Stimulated activated CD4-positive, alpha-beta T cell treated with anti-CD3 and anti-CD28 coated beads, Interleukin-12 subunit alpha, Interleukin-12 subunit beta, amount 100 ng/mL, for 24 hours (primary cell): ENCODE data around the gene CD3D.

Experiments
- DNase-seq, 2 experiments: peaks; one replicate each; pipeline ENCODE4 v3.0.0-alpha.2; 2020; ENCODE audit warnings: low read depth in 2 of 2

CD3D gene

DNA sequence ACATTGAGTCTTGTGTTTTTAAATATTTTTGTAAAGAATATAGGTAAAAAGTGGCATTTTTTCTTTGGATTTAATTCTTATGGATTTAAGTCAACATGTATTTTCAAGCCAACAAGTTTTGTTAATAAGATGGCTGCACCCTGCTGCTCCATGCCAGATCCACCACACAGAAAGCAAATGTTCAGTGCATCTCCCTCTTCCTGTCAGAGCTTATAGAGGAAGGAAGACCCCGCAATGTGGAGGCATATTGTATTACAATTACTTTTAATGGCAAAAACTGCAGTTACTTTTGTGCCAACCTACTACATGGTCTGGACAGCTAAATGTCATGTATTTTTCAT is 38.3 kb downstream of the CD3D start:
- no peak for DNase-seq

DNA sequence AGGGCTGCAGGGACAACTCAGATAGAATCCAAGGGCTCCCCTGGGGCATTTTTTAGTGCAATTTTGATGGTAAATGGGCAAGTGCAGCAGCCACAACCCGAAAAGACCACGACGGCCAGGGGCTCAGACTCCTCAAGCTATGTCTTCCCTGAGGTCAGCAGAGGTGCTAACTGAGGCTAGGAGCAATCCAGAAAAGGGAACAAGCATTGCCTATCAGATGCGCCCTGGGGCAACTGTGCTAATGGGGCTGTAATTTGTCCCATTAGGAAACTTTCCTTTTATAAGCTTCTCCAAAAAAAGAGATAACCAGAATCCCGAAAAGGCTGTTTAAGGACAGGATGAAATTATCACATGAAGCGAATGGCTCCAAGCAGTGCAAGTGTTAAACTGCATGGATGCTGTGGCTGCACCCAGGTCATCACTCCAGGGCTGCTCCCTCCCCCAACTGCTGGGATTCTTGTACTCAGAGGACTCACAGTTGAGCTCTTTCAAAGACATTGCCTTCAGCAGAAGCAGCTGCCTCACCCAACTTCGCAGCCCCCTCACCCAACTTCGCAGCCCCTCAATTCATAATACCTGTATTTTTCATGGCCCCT is 40.8 kb downstream of the CD3D start:
- no peak for DNase-seq

DNA sequence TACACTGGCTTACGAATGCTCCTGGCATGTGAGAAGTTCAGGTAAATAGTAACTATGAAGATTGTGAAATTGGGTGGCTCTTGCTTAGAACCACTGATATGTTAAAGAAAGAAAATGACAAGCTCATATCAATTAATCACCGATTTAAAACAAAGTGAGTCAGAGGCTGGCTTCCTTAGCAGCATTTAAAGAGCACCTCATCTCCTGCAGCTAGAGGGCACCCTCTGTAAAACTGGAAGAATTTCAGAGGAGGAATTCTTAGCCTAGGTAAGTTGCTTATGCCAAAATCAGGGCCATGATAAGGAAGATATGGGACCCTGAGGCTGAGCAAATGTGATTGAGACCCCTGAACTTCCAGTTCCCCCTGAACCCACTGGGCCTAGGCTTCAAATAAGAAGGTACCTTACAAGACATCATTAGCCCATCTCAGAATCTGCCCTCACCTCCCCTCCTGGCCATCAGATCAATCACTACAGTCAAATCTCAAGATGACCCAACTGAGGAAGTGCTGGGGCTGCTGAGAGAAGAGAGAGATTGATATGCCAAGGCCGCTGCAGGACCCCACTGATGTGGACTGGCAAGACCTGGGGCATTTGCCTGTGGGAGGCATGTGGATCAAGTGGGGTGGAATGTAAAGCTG is 46.6 kb downstream of the CD3D start:
- no peak for DNase-seq

DNA sequence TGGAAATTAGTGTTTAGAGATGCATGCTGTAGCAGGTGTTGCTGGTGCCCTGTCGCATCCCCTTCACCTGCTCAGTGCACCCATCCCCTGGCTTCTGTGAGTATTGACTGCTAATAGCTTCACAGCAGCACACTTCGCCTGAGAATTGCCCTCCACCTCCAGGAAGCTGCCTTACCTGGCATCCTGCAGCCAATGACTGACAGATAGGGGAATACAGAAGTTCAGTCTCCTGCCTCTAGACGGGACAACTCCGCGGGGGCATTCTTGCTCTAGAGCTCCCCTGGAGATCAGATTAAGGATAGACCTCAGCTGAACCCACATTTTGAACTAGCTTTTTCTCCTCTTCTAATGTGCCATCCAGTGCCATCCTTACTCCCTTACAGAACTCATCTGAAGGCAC is 47.3 kb downstream of the CD3D start:
- no peak for DNase-seq

DNA sequence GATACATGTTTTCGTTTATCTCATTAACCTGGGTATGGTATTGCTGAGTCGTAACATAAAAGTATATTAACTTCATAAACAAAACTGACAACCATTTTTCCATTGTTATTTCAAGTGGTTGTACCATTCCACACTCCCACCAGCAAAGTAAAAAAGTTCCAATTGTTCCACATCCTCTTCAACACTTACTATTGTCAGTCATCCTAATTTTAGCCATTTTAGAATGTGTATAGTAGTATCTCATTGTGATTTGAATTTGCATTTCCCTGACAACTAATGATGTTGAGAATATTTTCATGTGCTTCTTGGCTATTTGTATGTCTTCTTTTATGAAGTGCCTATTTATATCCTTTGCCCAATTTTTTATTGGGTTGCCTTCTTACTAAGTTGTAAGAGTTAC is 48.5 kb downstream of the CD3D start:
- no peak for DNase-seq

DNA sequence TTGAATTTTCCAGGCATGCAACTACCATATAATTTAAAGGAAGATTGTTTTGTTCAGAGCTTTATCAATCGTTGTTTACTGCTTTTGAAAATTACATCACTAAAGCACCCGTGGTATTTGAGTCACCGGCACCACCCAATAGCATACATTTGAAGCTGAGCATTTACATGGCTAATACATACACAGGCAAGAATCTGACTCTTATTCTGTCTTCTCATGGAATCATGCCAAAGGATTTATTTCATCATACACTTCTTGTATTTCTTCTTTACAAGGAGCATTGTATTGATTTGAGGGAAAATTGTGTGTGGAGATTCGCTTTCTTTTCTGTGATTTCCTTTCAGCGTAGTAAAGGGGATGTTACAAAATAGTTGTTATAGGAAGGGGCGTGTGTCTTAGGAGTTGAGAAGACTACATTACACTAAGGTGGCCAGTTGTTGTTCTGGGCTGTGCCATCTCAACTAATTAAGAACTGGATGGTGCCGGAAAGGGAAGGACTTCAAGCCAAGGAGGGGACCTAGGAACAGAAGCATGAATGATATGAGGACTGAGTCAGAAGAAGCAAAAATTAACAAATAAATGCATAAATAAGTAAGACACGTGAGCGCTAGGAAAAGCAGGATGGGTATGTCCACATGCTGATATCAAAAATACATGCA is 50.9 kb downstream of the CD3D start:
- no peak for DNase-seq

DNA sequence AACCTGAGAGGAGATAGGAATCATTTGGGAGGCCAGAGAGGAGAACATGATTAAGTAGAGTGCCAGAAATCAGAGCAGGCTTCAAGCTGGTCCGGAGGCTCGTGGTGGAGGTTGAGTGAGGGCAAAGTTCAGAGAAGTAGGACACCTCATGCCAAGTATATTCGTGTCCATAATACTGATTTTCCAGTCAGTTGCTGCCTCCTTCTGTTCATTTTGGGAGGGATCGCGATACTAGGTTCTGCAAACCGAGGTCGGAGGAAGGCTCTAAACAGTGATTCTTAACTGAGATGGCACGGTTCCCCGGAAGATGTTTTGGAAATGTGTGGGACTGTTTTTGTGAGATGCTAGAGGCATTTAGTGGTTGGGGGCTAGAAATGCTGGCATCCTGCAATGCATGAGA is 51.6 kb downstream of the CD3D start:
- DNase-seq = no peak

DNA sequence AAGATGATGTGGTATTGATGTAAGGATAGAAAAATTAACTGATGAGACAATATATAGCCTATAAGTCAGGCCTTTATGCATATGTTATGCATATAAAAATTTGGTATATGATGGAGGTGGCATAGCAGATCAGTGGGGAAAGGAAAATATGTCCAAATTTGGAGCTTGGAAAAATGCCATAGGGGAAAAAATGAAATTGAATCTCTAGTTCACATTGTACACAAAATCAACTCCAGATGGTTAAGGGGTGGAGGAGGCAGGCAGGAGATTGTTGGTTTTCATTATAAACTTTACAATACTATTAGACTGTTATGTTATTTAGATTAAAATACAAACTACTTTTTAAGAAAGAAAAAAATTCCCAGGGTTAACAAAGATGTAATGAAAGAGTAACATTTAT is 53.1 kb downstream of the CD3D start:
- no peak for DNase-seq
